SW480 (cell line): ENCODE measurements around the gene NAGPA.

Experiments used
- DNase-seq: peaks from one replicate; pipeline ENCODE4 v3.0.0-alpha.2; 2016; ENCODE audit warnings: low spot score

Gene NAGPA

DNA sequence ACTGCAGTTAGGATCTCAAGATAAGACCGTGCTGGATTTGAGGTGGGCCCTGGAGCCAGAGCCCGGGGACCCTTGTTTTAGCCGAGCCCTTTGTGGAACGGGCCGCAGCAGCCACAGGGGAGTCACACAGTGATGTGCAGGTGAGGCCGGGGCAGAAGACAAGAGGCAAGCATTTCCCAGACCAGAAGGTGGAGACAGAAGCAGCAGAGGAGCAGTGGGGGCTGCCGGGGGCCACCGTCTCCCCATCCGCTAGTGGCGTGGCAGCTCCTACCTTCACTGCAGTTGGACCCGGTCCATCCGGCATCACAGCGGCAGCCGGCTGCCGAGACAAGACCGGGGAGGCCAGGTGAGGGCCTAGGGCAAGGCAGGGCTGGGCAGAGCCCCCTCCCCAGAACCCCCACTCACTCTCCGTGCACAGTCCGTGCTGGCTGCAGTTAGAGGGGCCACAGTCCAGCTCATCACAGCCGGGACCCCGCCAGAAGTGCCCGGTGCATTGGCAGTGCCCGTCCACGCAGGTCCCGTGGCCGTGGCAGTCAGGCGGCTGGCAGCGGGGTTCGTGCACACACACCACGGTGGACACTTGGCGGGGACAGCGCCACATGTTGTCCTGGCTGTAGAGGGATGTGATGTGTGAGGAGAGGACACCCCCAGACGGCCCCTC lies 6.0 kb downstream of the NAGPA start:
- DNase-seq = no peak

- DNase-seq = no peak
These were observed 6.6 kb downstream of the NAGPA start for GRCh38 chr16:5027086-5027485.

GRCh38 chr16:5026664-5027063 lies 7.1 kb downstream of the NAGPA start:
- DNase-seq = no peak

- DNase-seq = no peak
These were observed 8.5 kb downstream of the NAGPA start for GRCh38 chr16:5025171-5025632.

DNA sequence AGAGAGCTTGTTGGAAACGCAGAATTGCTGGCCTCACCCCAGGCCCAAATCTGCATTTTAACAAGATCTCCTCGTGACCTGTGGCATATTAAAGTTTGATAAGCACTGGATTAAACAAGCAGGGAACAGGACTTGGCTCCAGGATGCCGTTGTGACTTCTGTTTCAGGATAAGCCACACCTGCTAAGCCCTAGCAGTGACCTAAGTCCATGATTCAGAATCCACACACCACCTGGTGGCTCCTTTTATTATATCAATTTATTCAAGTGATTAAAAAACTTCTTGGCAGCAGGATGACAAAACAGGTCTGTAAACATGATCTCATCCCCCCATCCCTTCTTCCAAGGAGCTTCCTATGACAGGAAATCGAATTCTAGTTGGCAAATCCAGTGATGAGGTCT lies 9.1 kb downstream of the NAGPA start:
- peak; percentile 59 for DNase-seq

DNA sequence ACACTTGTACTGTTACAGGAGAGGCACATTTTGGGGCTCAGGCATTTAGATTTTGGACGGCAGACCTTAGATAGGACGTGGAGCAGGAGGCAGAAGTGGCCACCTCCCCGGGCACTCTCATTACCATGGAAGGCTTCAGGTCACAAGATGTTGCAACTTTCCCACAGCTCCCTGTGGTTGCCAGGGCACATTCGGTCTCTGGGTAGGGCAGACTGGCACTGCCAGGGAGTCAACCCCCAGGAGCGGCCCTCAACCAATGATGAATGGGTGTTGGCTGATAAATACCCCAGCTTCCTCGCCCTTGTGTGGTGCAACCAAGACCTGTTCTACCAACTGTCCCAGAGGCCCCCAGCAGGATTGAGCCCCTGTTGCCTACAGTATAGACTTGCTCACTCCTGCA lies 11.2 kb downstream of the NAGPA start:
- DNase-seq = no peak

- DNase-seq = no peak
These were observed 13.2 kb downstream of the NAGPA start for GRCh38 chr16:5020551-5020950.

- DNase-seq = no peak
These were observed 14.0 kb downstream of the NAGPA start for GRCh38 chr16:5019775-5020174.

GRCh38 chr16:5018793-5019192 lies 14.9 kb downstream of the NAGPA start:
- DNase-seq = no peak

DNA sequence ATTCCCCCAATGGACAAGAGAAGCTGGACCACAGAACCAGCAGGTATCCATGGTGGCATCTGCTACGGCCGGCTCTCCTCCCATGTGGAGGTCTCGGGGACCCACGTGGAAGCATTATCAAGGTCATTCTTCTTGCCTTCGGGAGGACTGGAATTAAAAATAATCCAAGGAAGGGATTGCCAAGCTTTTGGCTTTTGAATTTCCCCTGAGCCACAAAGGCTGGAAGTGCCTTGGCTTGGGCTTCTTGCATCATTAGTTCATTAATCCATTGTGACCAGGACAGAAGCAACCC lies 16.1 kb downstream of the NAGPA start:
- DNase-seq = no peak

DNA sequence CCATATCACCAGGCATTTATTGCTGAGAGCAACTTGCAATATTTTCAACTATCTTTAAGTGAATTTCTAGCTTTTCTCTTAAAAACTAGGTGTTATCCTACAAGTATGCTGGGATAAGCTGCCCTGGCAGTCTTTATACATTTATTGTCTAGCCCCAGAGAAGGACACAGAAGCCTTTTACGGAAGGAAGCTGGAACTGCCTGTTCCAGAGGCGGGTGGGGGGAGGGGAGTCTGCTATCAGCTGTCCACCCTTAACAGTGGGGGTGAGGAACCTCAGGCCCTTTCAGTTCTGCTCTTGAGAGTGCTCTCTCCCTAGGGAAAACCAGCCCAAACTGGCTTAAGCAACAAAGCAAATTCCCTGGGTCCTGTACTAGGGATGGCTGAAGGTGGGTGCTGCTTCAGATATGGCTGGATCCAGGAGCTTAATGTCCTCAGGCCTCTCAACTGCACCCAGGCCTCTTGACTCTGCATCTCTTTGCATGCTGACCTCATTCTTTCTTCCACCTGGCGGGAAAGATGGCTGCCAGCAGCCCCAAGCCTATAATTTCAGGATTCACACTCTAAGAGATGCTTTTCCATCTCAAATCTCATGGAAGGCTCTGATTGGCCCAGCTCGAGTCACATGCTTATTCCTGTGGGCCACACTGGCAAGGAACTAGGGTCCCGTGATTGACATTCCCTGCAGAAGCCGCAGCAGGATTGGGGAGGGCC lies 16.6 kb downstream of the NAGPA start:
- DNase-seq = no peak

DNA sequence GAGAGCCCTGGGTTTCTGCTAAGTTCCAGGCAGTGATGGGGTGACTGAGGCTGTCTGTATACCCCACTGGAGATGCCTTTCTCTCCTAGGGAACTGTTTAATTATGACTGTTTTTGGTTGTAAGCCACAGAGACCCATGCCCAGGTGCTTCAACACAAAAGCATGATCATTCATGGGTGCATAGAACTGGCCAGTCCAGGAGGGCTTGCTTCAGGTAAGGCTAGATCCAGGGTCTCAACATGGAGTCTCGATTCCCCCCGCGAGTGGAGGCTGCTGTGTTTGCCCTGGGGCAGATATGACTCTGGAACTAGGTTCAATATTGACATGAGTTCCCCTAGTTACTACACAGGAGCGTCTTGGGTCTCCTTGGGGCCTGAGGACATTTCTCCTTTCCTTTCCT lies 17.8 kb downstream of the NAGPA start:
- no peak for DNase-seq

GRCh38 chr16:5015351-5015750 lies 18.4 kb downstream of the NAGPA start:
- DNase-seq = no peak

- no peak for DNase-seq
These were observed 20.8 kb downstream of the NAGPA start for GRCh38 chr16:5012887-5013286.

- no peak for DNase-seq
These were observed 22.1 kb downstream of the NAGPA start for GRCh38 chr16:5011637-5012036.

GRCh38 chr16:5010576-5011329 lies 23.0 kb downstream of the NAGPA start:
- no peak for DNase-seq

DNA sequence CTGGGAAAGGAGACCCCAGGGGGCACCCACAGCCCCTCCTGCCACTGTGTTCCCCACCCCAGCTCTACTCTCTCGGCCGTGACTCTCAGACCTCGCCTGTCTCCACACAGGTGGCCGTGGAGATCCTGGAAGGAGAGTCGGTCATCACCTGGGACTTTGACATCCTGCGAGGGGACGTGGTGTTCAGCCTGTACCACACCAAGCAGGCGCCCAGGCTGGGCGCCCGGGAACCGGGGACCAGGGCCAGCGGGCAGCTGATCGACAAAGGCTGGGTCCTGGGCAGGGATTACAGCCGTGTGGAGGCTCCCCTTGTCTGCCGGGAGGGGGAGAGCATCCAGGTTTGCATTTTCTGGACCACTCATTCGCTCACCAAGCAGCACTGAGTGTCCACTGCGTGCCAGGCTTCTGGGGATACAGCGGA lies 25.4 kb downstream of the NAGPA start:
- no peak for DNase-seq

DNA sequence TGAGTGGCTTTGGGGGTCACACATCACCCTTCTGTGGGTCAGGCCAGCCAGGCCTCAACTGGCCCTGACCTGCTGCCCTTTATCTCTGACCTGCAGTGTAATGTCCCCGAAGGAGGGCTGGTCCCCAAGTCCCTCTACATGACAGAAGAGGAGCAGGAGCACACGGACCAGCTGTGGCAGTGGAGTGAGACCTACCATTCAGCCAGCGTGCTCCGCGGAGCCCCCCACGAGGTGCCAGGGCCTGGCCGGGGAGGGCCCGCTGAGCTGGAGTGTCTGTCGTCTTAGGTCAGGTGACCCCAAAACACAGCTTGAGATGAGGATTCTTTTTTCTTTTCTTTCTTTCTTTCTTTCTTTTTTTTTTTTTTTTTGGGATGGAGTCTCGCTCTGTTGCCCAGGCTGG lies 26.5 kb downstream of the NAGPA start:
- no peak for DNase-seq

- DNase-seq = no peak
These were observed 27.2 kb downstream of the NAGPA start for GRCh38 chr16:5006348-5007193.

DNA sequence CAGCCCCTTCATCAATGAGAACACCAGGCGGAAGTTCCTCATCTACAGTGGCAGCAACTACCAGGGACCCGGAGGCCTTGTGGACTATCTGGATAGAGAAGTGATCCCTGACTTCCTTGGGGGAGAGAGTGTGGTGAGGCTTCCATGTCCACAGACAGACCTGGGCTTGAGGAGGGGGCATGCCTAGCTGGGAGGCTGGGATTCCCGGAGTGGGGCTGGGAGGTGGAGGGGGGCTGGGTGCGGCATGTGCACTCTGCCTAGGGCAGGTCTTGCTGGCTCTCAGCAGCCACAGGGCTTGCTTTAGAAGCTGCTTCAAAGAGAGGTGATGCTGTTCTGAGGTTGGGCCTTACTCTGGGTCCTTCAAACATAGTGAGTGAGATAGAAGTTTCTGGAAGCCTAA lies 27.8 kb downstream of the NAGPA start:
- no peak for DNase-seq

DNA sequence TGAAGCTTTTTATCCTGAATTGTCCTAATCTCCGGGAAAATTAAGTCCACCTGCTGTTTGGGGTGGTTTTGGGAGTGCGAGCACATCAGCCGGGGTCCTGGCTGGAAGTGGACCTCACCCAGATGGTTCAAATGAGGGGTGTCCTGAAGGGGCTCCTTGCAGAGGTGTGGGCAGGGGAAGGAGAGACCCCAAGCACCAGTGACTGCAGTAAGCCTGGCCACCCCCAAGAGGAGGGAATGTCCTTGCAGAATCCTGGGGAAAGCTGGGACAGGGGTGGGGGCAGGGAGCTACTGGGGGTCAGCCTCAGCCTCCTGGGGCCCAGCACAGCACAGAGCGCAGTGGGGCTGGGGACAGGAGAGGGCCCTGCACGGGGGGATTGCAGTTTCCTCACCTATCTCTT lies 29.4 kb downstream of the NAGPA start:
- no peak for DNase-seq

DNA sequence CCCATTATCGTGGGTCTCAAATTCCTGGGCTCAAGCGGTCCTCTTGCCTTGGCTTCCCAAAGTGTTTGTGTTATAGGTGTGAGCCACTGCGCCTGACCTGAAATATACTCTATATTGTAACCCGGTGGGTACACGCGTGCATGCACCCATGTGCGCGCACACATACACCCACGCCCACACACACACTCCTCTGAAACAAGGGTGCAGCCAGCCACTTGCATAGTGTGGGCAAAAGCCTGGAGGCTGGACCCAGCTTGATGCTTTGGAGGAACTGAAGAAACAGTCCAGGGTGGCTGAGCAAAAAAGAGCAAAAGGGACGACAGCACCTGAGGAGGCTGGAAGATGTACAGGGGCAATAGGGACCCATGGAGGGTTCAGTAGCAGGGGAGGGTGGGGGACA lies 29.9 kb downstream of the NAGPA start:
- no peak for DNase-seq
